ENCODE measurements around the gene TAC1. TPM values are rescaled to one million over a fixed set of nuclear protein-coding genes. Genes with fewer than 3 reads are reported as not detected.

Gene TAC1
- total and polyA plus RNA-seq, 2 donors (not counting 3 experiments of a cell fraction or from before 2014, with no cell fraction given), result not detected

GRCh38 chr7:97733276-97734161, 1.6 kb downstream of the TAC1 start:
- CTCF ChIA-PET, result no interaction called here
- H3K27me3 ChIP-seq (ENCODE audit: control insufficient read depth in 2 of 2, insufficient read depth in 2 of 2, low read length in 2 of 2), result peaks cover 29 to 36% of the 10 kb centered on the region in 2 experiments
- H3K9ac ChIP-seq (replicated peaks; ENCODE audit: extremely low read depth, insufficient read depth, low read length), result no peak overlapping the region
- FAIRE-seq (no peak), DNase-seq (ENCODE audit: low read depth, low spot score) (no peak)
- no peaks in the 10 kb centered on the region for H3K9me1 ChIP-seq (replicated peaks; ENCODE audit: control insufficient read depth, extremely low read depth, insufficient read depth, low read length)
- no peak for TF ChIP-seq GATA2 (IDR thresholded peaks at IDR 0.05; ENCODE audit: insufficient read depth, insufficient read length, low read depth, low read length)
- TF ChIP-seq EZH2 (IDR thresholded peaks at IDR 0.05; ENCODE audit: borderline replicate concordance, low read depth, low read length, severe bottlenecking), result peak; percentile 68
- TF ChIP-seq MYC (IDR thresholded peaks at IDR 0.05; ENCODE audit: low read depth, low read length), result no peak
- TF ChIP-seq, protein P1, sequence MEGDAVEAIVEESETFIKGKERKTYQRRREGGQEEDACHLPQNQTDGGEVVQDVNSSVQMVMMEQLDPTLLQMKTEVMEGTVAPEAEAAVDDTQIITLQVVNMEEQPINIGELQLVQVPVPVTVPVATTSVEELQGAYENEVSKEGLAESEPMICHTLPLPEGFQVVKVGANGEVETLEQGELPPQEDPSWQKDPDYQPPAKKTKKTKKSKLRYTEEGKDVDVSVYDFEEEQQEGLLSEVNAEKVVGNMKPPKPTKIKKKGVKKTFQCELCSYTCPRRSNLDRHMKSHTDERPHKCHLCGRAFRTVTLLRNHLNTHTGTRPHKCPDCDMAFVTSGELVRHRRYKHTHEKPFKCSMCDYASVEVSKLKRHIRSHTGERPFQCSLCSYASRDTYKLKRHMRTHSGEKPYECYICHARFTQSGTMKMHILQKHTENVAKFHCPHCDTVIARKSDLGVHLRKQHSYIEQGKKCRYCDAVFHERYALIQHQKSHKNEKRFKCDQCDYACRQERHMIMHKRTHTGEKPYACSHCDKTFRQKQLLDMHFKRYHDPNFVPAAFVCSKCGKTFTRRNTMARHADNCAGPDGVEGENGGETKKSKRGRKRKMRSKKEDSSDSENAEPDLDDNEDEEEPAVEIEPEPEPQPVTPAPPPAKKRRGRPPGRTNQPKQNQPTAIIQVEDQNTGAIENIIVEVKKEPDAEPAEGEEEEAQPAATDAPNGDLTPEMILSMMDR (IDR thresholded peaks at IDR 0.05; ENCODE audit: extremely low read depth in 1 of 2, insufficient read depth in 1 of 2, low read depth in 1 of 2, low read length in 2 of 2), result no peak
- H3K9me3 ChIP-seq (replicated peaks; ENCODE audit: control insufficient read depth, insufficient read depth, low read length), result no peaks in the 10 kb centered on the region
- dilution Hi-C loops (cut with MboI; ENCODE audit: extremely low pct_ligation_motif_present, low sequenced_read_pairs) (no loop called here), intact Hi-C loops (cut with micrococcal nuclease) (no loop called here)
- peaks cover 2% of the 10 kb centered on the region for H3K4me1 ChIP-seq (ENCODE audit: control insufficient read depth, extremely low read depth, insufficient read depth, low read length)
- H3K27ac ChIP-seq (ENCODE audit: insufficient read depth, low read depth, low read length), result no peak overlapping the region
- no TSS peak for BruUV-seq (replicated peaks)
- no peak overlapping the region for H2AFZ ChIP-seq (ENCODE audit: low read depth, low read length)
- no peak overlapping the region for H3K4me3 ChIP-seq (replicated peaks in 1 of 3; ENCODE audit: insufficient read depth in 1 of 3, low read depth in 1 of 3, low read length in 3 of 3)
- POLR2A ChIA-PET, result no interaction called here
- no peaks in the 10 kb centered on the region for H3K36me3 ChIP-seq (ENCODE audit: control insufficient read depth in 2 of 2, extremely low read depth in 1 of 2, insufficient read depth in 2 of 2, low read length in 2 of 2)
- H3K79me2 ChIP-seq (ENCODE audit: control insufficient read depth, insufficient read depth, low read length), result no peaks in the 10 kb centered on the region
- no peak overlapping the region for H3K4me2 ChIP-seq (ENCODE audit: insufficient read depth, low read length)
- no peaks in the 10 kb centered on the region for H4K20me1 ChIP-seq (replicated peaks; ENCODE audit: control insufficient read depth, extremely low read depth, insufficient read depth, low read length)

- Histone ChIP-seq H3K27ac (ENCODE audit: insufficient read depth, low read depth, low read length) (no peak overlapping the region), H3K9ac (replicated peaks; ENCODE audit: extremely low read depth, insufficient read depth, low read length) (no peak overlapping the region), H3K9me1 (replicated peaks; ENCODE audit: control insufficient read depth, extremely low read depth, insufficient read depth, low read length) (no peaks in the 10 kb centered on the region), H4K20me1 (replicated peaks; ENCODE audit: control insufficient read depth, extremely low read depth, insufficient read depth, low read length) (no peaks in the 10 kb centered on the region), H3K4me3 (replicated peaks in 1 of 3; ENCODE audit: insufficient read depth in 1 of 3, low read depth in 1 of 3, low read length in 3 of 3) (no peak overlapping the region), H3K4me1 (ENCODE audit: control insufficient read depth, extremely low read depth, insufficient read depth, low read length) (peaks cover 2% of the 10 kb centered on the region), H2AFZ (ENCODE audit: low read depth, low read length) (no peak overlapping the region), H3K9me3 (replicated peaks; ENCODE audit: control insufficient read depth, insufficient read depth, low read length) (no peaks in the 10 kb centered on the region), H3K79me2 (ENCODE audit: control insufficient read depth, insufficient read depth, low read length) (no peaks in the 10 kb centered on the region), H3K4me2 (ENCODE audit: insufficient read depth, low read length) (no peak overlapping the region), H3K36me3 (ENCODE audit: control insufficient read depth in 2 of 2, extremely low read depth in 1 of 2, insufficient read depth in 2 of 2, low read length in 2 of 2) (no peaks in the 10 kb centered on the region), H3K27me3 (ENCODE audit: control insufficient read depth in 2 of 2, insufficient read depth in 2 of 2, low read length in 2 of 2) (peaks cover 29 to 36% of the 10 kb centered on the region in 2 experiments)
- TF ChIP-seq POLR2AphosphoS5 (IDR thresholded peaks at IDR 0.05; ENCODE audit: insufficient read depth, low read depth, low read length) (no peak), EZH2 (IDR thresholded peaks at IDR 0.05; ENCODE audit: borderline replicate concordance, low read depth, low read length, severe bottlenecking) (no peak), GATA2 (IDR thresholded peaks at IDR 0.05; ENCODE audit: insufficient read depth, insufficient read length, low read depth, low read length) (no peak), FOS (IDR thresholded peaks at IDR 0.05; ENCODE audit: borderline replicate concordance, insufficient read depth, low read length) (no peak), MYC (IDR thresholded peaks at IDR 0.05; ENCODE audit: low read depth, low read length) (no peak), POLR2A (IDR thresholded peaks at IDR 0.05; ENCODE audit: low read depth, low read length) (no peak), JUN (IDR thresholded peaks at IDR 0.05; ENCODE audit: borderline replicate concordance, insufficient read depth, insufficient read length, low read depth) (no peak)
- TF ChIP-seq, protein P2, sequence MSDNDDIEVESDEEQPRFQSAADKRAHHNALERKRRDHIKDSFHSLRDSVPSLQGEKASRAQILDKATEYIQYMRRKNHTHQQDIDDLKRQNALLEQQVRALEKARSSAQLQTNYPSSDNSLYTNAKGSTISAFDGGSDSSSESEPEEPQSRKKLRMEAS (IDR thresholded peaks at IDR 0.05; ENCODE audit: insufficient read depth, insufficient read length), result no peak
- TF ChIP-seq, protein P1 (IDR thresholded peaks at IDR 0.05; ENCODE audit: extremely low read depth in 1 of 2, insufficient read depth in 1 of 2, low read depth in 1 of 2, low read length in 2 of 2), result no peak
- dilution Hi-C loops (cut with MboI; ENCODE audit: extremely low pct_ligation_motif_present, low sequenced_read_pairs) (no loop called here), intact Hi-C loops (cut with micrococcal nuclease) (no loop called here)
- BruUV-seq (replicated peaks), result no TSS peak
- no peak for FAIRE-seq
- DNase-seq (ENCODE audit: low read depth, low spot score), result no peak
- ChIA-PET POLR2A (no interaction called here), CTCF (no interaction called here)
Measured at GRCh38 chr7:97734255-97734654, 2.4 kb downstream of the TAC1 start.

Measured in endothelial cell of umbilical vein (primary cell).